Kidney tubule cell (primary cell): ENCODE data around the gene ANXA4.
"Not testable (repeated sequence)": the region's sequence is repeated elsewhere in the genome, so short reads cannot be mapped to it uniquely, and the experiment has no call there.

Experiments used
- DNase-seq: peaks from one replicate; pipeline ENCODE4 v3.0.0-alpha.2; 2018; ENCODE audit warnings: low spot score

The ANXA4 gene

GRCh38 chr2:69721022-69721421, 20.9 kb upstream of the ANXA4 start:
- no peak for DNase-seq

GRCh38 chr2:69723791-69724190, 18.1 kb upstream of the ANXA4 start:
- no peak for DNase-seq

- DNase-seq, result peak; percentile 81
Observed at GRCh38 chr2:69724540-69725159, 17.3 kb upstream of the ANXA4 start.

GRCh38 chr2:69725706-69726360, 16.1 kb upstream of the ANXA4 start:
- DNase-seq, result no peak

- DNase-seq, result no peak
Observed at GRCh38 chr2:69729266-69729665, 12.7 kb upstream of the ANXA4 start.

GRCh38 chr2:69729781-69730180, 12.2 kb upstream of the ANXA4 start:
- no peak for DNase-seq

GRCh38 chr2:69731147-69731970, 10.6 kb upstream of the ANXA4 start:
- no peak for DNase-seq

- DNase-seq, result peak; percentile 35
Observed at GRCh38 chr2:69733342-69734034, 8.4 kb upstream of the ANXA4 start.

- DNase-seq, result peak; percentile 91
Observed at GRCh38 chr2:69734035-69734611, 7.8 kb upstream of the ANXA4 start.

- DNase-seq, result no peak
Observed at GRCh38 chr2:69734854-69735544, 6.9 kb upstream of the ANXA4 start.

- DNase-seq, result peak; percentile 47
Observed at GRCh38 chr2:69735686-69736085, 6.2 kb upstream of the ANXA4 start.

GRCh38 chr2:69738149-69738548, 3.8 kb upstream of the ANXA4 start:
- DNase-seq, result not testable (repeated sequence)

- DNase-seq, result peak; percentile 43
Observed at GRCh38 chr2:69740502-69740951, 1.4 kb upstream of the ANXA4 start.

- DNase-seq, result peak; percentile 83
Observed at GRCh38 chr2:69741229-69741574, 732 bp upstream of the ANXA4 start.

- DNase-seq, result no peak
Observed at GRCh38 chr2:69742322-69742952, 503 bp downstream of the ANXA4 start.

- DNase-seq, result no peak
Observed at GRCh38 chr2:69743847-69744264, 1.9 kb downstream of the ANXA4 start.

GRCh38 chr2:69744456-69744855, 2.5 kb downstream of the ANXA4 start:
- DNase-seq, result no peak

- no peak for DNase-seq
Observed at GRCh38 chr2:69745035-69745434, 3.1 kb downstream of the ANXA4 start.

- DNase-seq, result no peak
Observed at GRCh38 chr2:69750246-69750645, 8.3 kb downstream of the ANXA4 start.

GRCh38 chr2:69753659-69754363, 11.9 kb downstream of the ANXA4 start:
- no peak for DNase-seq
